ENCODE data around the gene PGPEP1. TPM values are rescaled to one million over a fixed set of nuclear protein-coding genes. Genes with fewer than 3 reads are reported as not detected.

PGPEP1 gene
- total RNA-seq, 1 experiment from 2014 or later = 27.9 TPM

DNA sequence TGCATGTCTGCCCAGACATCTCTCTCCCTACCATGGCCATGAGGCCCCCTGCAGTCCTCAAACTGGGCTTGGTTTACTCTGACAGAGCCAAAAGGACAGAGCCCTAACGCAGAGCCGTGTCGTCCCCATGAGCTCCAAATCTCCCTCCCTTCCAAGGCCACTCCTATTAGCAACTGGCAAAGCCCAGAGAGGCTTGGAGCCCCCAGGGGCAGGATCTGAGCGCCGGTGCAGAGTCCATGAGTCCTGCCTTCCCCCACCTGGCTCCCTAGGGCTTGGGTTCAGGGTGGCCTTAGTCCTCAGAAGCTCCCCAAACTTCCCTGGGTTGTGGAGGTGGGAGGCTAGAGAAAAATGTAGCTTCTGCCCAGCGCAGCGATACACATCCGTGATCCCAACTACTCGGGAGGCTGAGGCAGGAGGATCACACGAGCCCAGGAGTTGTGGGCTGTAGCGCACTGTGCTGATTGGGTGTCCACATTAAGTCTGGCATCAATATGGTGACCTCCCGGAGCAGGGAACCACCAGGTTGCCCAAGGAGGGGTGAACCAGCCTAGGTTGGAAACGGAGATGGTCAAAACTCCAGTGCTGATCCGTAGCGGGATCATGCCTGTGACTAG, 7.4 kb upstream of the PGPEP1 start:
- CTCF ChIA-PET = no interaction called here
- no peaks in the 10 kb centered on the region for H3K27me3 Mint-ChIP-seq (ENCODE audit: unreplicated experiment)
- H3K9me3 Mint-ChIP-seq (ENCODE audit: low read depth, unreplicated experiment) = no peaks in the 10 kb centered on the region
- H3K36me3 Mint-ChIP-seq (ENCODE audit: insufficient read depth, unreplicated experiment) = peaks cover 5% of the 10 kb centered on the region
- no peak overlapping the region for H3K4me3 Mint-ChIP-seq (ENCODE audit: low read depth, unreplicated experiment)
- no peak overlapping the region for H3K27ac Mint-ChIP-seq (ENCODE audit: unreplicated experiment)
- no TSS peak for BruUV-seq (replicated peaks)
- TF ChIP-seq, protein P1, sequence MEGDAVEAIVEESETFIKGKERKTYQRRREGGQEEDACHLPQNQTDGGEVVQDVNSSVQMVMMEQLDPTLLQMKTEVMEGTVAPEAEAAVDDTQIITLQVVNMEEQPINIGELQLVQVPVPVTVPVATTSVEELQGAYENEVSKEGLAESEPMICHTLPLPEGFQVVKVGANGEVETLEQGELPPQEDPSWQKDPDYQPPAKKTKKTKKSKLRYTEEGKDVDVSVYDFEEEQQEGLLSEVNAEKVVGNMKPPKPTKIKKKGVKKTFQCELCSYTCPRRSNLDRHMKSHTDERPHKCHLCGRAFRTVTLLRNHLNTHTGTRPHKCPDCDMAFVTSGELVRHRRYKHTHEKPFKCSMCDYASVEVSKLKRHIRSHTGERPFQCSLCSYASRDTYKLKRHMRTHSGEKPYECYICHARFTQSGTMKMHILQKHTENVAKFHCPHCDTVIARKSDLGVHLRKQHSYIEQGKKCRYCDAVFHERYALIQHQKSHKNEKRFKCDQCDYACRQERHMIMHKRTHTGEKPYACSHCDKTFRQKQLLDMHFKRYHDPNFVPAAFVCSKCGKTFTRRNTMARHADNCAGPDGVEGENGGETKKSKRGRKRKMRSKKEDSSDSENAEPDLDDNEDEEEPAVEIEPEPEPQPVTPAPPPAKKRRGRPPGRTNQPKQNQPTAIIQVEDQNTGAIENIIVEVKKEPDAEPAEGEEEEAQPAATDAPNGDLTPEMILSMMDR (IDR thresholded peaks at IDR 0.05; ENCODE audit: unreplicated experiment) = no peak
- intact Hi-C loops (cut with micrococcal nuclease; ENCODE audit: unreplicated experiment) = no loop called here
- DNase-seq = no peak
- no peaks in the 10 kb centered on the region for H3K4me1 Mint-ChIP-seq (ENCODE audit: low read depth, unreplicated experiment)

DNA sequence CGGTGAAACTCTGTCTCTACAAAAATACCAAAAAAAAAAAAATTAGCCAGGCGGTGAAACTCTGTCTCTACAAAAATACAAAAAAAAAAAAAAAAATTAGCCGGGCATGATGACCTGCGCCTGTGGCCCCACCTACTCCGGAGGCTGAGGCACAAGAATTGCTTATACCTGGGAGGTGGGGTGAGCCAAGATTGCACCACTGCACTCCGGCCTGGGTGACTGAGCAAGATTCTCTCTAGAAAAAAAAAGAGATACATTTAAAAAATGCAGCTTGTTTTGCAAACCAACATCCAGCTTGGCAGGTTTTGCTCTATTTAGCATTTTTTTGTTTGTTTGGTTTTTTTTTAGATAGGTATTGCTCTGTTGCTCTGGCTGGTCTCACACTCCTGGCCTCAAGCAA, 6.7 kb upstream of the PGPEP1 start:
- H3K4me3 Mint-ChIP-seq (ENCODE audit: low read depth, unreplicated experiment) = no peak overlapping the region
- intact Hi-C loops (cut with micrococcal nuclease; ENCODE audit: unreplicated experiment) = no loop called here
- no peak for DNase-seq
- H3K27ac Mint-ChIP-seq (ENCODE audit: unreplicated experiment) = no peak overlapping the region
- H3K27me3 Mint-ChIP-seq (ENCODE audit: unreplicated experiment) = no peaks in the 10 kb centered on the region
- CTCF ChIA-PET = no interaction called here
- H3K9me3 Mint-ChIP-seq (ENCODE audit: low read depth, unreplicated experiment) = no peaks in the 10 kb centered on the region
- BruUV-seq (replicated peaks) = no TSS peak
- no peaks in the 10 kb centered on the region for H3K4me1 Mint-ChIP-seq (ENCODE audit: low read depth, unreplicated experiment)
- TF ChIP-seq, protein P1 (IDR thresholded peaks at IDR 0.05; ENCODE audit: unreplicated experiment) = no peak
- H3K36me3 Mint-ChIP-seq (ENCODE audit: insufficient read depth, unreplicated experiment) = no peaks in the 10 kb centered on the region

DNA sequence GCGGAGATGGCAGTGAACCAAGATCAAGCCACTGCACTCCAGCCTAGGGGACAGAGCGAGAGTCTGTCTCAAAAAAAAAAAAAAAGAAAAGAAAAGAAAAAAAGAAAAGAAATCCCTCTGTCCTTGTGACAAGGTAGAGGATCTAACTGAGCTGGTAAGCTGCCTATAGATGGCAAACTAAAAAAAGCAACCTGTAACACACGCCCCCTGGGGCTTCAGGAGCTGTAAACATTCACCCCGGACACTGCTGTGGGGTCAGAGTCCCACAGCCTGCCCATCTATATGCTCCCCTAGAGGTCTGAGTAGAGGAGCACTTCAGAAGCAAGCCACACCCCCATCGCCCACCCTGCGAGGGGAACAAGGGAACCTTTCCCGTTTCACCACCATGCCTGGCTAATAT, 4.3 kb upstream of the PGPEP1 start:
- intact Hi-C loops (cut with micrococcal nuclease; ENCODE audit: unreplicated experiment) = no loop called here
- no peak overlapping the region for H3K4me3 Mint-ChIP-seq (ENCODE audit: low read depth, unreplicated experiment)
- CTCF ChIA-PET = interaction anchor here (0.7 kb wide), 1 partner anchor 14 kb away, joined by 4 read pairs; no protein-coding TSS in a partner anchor
- peaks cover 17% of the 10 kb centered on the region for H3K36me3 Mint-ChIP-seq (ENCODE audit: insufficient read depth, unreplicated experiment)
- H3K9me3 Mint-ChIP-seq (ENCODE audit: low read depth, unreplicated experiment) = no peaks in the 10 kb centered on the region
- no peak for DNase-seq
- TF ChIP-seq, protein P1 (IDR thresholded peaks at IDR 0.05; ENCODE audit: unreplicated experiment) = no peak
- no peaks in the 10 kb centered on the region for H3K27me3 Mint-ChIP-seq (ENCODE audit: unreplicated experiment)
- no TSS peak for BruUV-seq (replicated peaks)
- no peak overlapping the region for H3K27ac Mint-ChIP-seq (ENCODE audit: unreplicated experiment)
- H3K4me1 Mint-ChIP-seq (ENCODE audit: low read depth, unreplicated experiment) = peaks cover 2% of the 10 kb centered on the region

DNA sequence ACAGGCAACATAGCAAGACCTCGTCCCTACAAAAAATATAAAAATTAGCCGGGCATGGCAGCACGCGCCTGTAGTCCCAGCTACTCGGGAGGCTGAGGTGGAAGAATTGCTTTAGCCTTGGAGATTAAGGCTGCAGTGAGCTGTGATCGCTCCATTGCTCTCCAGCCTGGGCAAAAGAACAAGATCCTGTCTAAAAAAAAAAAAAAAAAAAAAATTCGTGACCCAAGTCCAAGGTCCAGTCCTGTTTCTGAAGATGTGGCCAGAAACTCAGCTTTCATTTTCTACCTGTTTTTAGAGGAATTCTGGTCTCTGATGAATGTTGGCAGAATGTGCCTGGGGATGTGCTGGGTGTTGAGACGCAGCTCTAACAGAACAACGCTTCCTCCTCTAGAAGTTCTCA, 1.9 kb upstream of the PGPEP1 start:
- H3K4me3 Mint-ChIP-seq (ENCODE audit: low read depth, unreplicated experiment) = no peak overlapping the region

More for the DNA sequence above, 1.9 kb upstream of the PGPEP1 start:
- TF ChIP-seq, protein P1 (IDR thresholded peaks at IDR 0.05; ENCODE audit: unreplicated experiment) = no peak
- CTCF ChIA-PET = no interaction called here
- peaks cover 8% of the 10 kb centered on the region for H3K4me1 Mint-ChIP-seq (ENCODE audit: low read depth, unreplicated experiment)
- no peak for DNase-seq
- H3K9me3 Mint-ChIP-seq (ENCODE audit: low read depth, unreplicated experiment) = no peaks in the 10 kb centered on the region
- H3K27ac Mint-ChIP-seq (ENCODE audit: unreplicated experiment) = no peak overlapping the region
- intact Hi-C loops (cut with micrococcal nuclease; ENCODE audit: unreplicated experiment) = no loop called here
- H3K36me3 Mint-ChIP-seq (ENCODE audit: insufficient read depth, unreplicated experiment) = peaks cover 22% of the 10 kb centered on the region
- BruUV-seq (replicated peaks) = no TSS peak
- H3K27me3 Mint-ChIP-seq (ENCODE audit: unreplicated experiment) = no peaks in the 10 kb centered on the region
